Tibial nerve (tissue), 3 donors: ENCODE data around the gene GAP43.

Experiments used
- POLR2A ChIP-seq, 2 donors: fragments of 450-650 bp; IDR thresholded peaks; one replicate each; pipeline ENCODE4 v1.6.1; 2017; ENCODE audit warnings: antibody characterized with exemption in 2 of 2, mild to moderate bottlenecking in 2 of 2, moderate library complexity in 2 of 2
- TF ChIP-seq, protein P1 (sequence below), 5 experiments: fragments of 200-600 bp in 3 of 5; fragments of 450-650 bp in 2 of 5; sonication (generic) in 3 of 5; IDR thresholded peaks; one replicate each; pipeline ENCODE4 v1.5.1; 2016 to 2019; ENCODE audit warnings: antibody characterized with exemption in 5 of 5, mild to moderate bottlenecking in 3 of 5, moderate library complexity in 2 of 5

DNA sequence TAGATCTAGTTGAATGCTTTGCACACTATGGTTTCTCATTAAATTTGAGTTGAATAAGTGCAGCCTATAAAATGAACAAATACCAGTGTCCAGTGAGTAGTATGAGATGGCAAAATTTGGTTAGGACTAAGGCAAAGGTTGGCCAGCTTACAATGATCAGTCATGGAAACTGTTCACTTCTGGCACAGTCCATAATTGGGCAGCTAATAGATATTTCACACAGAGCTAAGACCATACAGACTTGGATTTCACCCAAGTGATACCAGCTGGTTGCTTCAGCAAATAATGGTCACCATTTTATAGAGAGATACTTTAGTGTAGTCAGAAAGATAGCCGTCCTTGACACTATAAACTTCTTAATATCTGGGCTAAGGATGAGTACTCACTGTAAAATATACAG lies 15.7 kb downstream of the GAP43 start:
- TF ChIP-seq, protein P1, sequence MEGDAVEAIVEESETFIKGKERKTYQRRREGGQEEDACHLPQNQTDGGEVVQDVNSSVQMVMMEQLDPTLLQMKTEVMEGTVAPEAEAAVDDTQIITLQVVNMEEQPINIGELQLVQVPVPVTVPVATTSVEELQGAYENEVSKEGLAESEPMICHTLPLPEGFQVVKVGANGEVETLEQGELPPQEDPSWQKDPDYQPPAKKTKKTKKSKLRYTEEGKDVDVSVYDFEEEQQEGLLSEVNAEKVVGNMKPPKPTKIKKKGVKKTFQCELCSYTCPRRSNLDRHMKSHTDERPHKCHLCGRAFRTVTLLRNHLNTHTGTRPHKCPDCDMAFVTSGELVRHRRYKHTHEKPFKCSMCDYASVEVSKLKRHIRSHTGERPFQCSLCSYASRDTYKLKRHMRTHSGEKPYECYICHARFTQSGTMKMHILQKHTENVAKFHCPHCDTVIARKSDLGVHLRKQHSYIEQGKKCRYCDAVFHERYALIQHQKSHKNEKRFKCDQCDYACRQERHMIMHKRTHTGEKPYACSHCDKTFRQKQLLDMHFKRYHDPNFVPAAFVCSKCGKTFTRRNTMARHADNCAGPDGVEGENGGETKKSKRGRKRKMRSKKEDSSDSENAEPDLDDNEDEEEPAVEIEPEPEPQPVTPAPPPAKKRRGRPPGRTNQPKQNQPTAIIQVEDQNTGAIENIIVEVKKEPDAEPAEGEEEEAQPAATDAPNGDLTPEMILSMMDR (IDR thresholded peaks at IDR 0.05) = no peak
- TF ChIP-seq POLR2A (IDR thresholded peaks at IDR 0.05) = no peak
